ENCODE results near the gene PDCD1.

The PDCD1 gene

DNA sequence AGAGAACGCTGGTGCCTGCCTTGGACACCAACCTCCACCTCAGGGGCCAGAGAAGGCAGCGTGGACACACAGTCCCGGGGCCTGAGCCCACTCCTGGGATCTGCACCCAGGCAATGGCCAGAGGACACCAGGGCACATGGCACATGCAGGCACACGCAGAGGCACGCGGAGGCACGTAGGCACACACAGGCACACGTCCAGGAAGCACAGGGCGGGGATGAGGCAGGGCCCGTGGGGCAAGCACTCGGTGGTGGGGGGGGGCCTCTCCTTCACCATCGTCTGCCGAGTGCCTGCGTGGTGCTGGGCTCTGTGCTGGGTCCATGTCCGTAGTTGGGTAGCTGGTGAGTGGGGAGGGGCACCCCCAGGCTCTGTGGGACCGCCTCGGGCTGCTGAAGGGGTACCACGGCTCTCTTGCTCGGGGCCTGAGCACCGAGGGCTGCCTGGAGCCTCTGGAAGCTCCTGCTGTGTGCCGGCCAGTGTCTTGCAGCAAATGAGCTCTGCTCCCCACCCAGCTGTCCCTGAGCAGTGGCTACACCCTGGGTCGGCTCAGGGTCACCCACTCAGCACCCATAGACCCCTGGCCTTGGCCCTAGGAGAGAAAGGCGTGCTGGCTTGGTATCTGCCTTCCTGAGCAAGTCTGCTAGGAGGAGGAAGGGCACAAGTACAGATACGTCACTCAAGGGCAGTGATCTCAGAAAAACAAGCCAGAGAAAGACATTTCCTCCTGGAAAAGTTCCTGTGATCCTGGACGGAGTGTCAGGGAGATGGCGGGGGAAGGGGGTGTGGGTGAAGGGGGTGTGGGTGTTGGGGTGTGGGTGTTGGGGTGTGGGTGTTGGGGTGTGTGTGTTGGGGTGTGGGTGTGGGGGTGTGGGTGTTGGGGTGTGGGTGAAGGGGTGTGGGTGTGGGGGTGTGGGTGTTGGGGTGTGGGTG lies 37.3 kb upstream of the PDCD1 start:
- peak; percentile 58 for DNase-seq (ENCODE audit: low read depth, low spot score)

DNA sequence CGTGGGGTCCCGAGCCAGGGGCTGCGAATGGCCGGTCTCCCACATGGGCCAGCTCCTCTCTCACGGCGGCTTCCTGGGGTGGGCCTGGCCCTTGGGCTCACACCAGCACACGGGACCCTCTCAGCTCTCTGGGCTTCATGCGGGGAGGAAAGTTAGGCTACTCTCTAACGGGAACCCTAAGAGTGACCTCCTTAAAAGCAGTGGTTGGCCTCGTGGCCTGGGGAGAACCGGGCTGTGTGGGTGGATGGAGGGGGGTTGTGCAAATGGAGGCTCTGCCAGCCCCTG lies 36.7 kb upstream of the PDCD1 start:
- no peak for DNase-seq (ENCODE audit: low read depth, low spot score)

DNA sequence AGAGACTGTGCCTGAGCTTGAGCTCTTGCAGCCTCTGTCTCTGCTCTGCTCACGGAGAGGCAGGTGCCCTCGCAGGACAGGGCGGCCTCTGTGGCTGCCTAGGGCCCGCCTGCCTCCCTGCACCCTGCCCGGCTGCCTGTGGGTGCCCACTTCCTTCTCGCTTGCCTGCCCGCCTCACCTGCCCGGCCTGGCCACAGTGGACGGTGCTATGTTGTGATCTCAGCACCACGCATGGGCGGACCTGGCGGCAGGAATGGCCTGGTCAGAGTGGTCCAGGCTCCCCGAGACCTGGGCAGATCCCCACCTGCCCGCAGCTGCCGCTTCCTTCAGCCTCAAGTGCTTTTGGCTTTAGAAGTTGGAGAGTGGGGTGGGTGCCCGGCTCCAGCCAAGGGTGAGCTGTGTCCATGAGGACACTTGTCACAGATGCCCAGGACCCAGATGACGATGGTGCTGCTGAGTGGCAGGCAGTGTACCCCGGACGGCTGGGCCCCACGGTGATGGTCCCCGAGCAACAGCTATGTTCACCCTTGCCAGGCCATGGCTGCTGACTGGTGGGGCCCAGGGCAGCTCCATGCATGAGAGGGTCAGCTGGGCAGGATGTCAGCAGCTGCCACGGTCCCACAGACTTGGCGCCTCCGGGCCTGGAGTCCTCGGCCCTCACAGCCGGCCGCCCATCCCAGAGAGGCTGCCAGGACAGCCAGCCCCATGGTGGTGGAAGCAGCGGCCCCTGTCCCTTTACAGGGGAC lies 36.2 kb upstream of the PDCD1 start:
- DNase-seq (ENCODE audit: low read depth, low spot score): no peak

DNA sequence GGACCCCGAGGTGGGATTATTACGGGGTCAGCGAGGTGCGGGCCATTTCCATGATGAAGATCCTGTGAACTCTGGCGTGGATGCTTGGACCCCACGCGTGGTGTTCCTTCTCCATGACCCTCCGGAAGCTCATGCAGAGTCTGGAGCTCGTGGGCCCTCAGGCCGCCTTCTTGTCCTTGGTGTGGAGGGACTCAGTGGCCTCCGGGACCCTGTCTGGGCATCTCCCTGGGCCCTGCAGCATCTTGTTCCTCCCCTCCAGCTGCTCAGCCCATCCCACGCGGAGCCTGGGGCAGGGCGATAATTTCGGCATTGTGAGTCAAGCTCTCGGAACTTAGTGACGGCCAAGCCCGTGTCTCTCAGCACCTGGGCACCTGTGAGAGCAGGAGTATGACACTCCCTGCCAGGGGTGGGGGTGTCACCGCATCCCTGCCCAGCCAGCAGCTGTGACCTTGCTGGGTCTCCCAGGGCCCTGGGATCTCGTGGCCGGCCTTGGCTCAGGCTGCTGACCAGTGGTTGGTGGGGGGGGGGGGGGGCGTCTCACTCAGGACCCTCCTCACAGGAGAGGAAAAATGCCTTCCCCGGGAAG lies 35.5 kb upstream of the PDCD1 start:
- DNase-seq (ENCODE audit: low read depth, low spot score): no peak

DNA sequence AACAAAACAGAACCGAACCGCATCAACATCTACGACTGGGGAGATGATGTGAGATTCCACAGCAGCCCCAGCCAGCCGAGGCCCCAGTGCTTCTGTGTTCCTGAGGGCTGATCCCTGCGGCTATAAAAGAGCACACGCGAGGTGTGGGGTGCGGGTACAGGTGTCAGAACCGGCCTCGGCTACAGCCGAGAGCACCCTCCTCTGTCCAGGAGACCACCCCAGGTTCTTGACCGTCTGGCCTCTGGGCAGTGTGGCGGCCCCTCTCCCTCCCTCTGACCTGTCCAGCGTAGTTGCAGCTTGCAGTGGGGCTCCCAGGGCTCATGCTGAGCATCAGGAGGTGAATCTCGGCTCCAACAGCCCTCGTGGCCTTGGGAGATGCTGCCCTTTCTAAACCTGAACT lies 34.6 kb upstream of the PDCD1 start:
- no peak for DNase-seq (ENCODE audit: low read depth, low spot score)

DNA sequence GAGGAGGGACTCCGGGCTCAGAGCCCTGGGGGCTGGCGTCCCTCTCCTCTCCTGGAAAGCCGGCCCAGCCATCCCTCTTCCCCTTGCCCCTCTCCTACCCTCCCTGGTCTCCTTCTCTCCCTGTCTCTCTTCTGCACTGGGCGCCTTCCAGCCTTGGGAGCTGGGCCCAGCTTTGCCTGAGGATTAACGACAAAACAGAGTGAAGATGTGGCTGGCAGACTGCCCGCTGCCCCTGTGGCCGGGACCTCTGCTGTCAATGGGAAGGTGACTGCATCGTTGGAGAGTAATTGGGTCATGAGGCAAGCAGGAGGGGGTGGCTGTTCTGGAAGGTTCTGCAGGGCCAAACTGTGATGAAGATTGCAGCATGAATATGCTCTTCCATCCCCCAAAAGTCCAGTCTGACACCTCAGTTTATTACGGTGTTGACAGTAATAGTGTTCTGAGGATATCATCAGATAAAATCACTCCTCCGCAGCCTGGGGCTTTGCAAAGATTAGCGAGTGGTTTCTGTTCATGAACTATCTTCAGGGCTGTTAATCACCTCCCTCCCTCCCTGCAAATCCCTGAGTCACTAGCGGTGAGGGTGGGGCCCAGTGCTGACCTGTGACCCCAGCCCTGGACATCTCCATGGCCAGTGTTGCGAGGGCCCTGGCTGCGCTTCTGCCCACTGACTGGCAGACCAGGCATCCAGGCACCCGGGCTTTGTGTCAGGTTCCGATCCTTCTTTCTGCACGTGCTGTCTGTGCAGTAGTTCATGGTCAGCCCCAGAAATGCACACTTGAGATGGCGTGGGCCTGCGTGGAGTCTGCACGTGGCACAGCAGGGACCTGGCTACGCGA lies 33.8 kb upstream of the PDCD1 start:
- no peak for DNase-seq (ENCODE audit: low read depth, low spot score)

DNA sequence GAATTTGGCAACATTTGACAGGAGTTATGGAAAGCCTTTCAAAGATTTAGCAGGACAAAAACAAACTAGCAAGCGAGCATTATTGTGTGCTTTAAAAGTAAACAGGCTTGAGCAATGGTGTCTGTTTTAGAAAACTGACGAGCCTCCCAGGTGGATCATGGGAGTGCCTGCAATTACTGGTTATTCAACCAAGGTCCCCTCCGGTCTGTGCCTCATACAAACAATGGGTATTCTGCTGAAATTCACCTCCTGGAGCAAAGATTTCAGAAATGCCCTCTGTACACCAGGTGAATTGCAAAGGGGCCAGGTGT lies 33.2 kb upstream of the PDCD1 start:
- DNase-seq (ENCODE audit: low read depth, low spot score): no peak

DNA sequence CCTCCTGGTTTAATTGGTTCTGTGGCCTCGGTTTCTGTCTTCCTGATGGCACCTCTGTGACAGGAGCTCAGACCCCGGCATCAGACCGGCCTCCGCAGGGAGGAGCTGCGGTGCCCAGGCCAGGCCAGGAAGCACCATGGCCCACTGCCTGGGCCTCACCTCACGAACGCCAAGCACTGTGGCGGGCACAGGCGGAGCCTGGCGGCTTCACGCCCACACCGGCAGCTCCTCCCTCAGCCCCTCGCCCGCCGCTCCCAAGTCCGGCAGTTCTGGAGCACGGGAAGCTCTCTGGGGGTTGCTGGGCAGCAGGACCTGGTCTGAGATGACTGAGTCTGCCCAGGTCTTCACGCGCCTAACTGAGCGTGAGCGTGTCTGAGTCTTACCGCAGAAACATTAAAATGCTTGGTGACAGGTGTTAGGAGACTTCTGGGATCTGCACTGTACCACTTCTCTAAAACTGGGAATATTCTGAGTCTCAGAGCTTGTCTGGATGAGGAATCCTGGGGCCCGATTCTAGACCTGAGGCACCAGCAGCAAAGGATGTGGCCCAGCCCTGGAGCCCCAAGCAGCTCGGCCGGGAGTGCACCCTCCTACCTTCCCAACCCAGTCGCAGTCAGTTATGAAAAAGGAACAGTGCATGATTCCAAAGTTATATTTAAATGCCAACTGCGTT lies 32.8 kb upstream of the PDCD1 start:
- DNase-seq (ENCODE audit: low read depth, low spot score): no peak

DNA sequence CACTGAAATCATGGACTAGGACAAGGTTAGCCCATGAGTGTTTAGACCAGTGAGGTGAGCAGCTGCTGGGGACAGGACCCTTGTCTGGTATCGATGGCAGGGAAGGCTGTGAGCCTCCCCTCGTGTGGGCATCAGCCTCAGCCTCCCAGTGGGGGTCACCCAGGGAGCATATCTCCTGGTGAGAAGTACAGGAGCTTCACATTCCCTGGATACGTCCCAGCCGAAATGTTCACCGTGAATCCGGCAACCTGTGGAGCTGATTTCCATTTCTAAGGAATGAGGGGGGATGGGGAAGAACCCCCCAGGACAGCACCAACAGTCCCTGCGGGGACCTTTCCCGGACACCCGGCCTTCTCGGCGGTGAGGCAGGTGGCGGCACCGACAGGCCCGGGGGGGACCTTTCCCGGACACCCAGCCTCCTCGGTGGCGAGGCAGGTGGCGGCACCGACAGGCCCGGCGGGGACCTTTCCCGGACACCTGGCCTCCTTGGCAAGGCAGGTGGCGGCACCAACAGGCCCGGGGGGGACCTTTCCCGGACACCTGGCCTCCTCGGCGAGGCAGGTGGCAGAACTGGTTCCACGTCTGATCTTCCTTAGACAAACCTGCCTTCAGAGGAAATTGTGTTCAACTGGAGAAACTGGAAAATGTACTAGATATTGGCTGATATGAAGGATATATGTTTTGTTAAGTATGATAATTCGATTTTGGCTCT lies 32.0 kb upstream of the PDCD1 start:
- DNase-seq (ENCODE audit: low read depth, low spot score): no peak

DNA sequence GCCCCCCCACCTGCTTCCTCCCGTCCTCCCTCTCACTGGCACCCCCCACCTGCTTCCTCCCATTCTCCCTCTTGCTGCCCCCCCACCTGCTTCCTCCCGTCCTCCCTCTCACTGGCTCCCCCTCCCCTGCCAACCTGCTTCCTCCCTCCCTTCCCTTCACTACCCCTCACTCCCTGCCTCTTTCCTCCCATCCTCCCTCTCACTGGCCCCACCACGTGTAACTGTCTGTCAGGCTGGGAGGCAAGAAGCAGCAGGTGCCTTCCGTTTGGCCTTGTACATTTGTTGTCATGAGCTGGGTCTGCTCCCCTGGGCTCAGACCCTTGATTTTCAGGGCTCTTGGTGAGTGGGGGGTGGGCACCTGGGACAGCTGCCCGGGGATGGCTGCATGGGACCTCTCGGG lies 29.9 kb upstream of the PDCD1 start:
- DNase-seq (ENCODE audit: low read depth, low spot score): no peak

DNA sequence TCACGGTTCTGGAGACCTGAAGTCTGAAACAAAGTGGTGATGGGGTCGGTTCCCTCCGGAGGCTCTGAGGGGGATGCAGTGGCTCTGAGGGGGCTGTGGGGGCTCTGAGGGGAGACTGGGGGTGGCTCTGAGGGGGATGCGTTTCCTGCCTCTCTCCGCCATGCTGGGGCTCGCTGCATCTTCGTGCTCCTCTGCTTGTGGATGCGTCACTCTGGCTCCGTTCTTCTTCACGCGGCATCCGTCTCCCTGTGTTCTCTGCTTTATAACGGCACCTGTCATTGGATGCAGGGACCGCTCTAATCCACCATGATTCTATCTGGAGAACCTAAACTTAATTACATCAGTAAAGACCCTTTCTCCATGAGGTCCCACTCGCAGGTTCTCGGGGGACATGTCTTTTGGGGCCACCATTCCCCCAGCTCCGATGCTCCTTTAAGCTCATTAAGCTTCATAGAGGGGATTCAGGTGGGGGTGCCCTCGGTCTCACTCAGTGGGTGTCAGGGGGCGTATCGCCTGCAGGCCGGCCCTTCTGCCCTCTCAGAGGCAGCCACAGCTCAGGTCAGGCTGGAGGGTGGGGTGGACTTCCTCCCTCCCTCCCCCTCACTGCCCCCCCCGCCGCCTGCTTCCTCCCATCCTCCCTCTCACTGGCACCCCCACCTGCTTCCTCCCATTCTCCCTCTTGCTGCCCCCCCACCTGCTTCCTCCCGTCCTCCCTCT lies 29.3 kb upstream of the PDCD1 start:
- DNase-seq (ENCODE audit: low read depth, low spot score): no peak

DNA sequence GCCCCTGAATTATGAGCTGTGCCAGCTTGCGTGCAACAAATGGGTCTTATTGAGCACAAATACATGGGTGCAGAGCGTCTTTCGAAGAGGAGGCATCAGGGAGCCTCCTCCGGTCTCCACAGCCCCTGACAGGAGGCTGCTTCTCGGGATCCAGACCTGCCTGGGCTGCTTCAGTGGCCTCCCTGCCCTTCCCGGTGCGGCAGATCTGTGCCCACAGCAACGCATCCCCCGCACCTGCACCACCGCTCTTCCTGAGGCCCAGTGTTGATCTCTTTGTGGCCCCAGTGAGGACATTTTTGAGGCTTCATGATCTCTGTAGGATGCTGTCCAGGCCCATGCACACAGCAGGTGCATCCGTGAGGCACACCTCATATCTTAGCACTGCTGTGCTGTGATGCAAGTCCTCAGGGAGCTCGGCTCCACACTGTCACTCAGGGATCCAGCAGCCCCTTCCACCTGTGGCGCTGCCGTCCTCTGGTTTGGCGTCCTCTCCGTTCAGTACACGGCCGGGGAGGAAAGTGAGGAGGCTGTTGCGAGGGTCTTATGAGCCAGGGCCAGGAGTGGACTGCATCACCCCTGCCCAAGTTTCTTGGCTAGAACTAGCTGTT lies 28.2 kb upstream of the PDCD1 start:
- no peak for DNase-seq (ENCODE audit: low read depth, low spot score)

DNA sequence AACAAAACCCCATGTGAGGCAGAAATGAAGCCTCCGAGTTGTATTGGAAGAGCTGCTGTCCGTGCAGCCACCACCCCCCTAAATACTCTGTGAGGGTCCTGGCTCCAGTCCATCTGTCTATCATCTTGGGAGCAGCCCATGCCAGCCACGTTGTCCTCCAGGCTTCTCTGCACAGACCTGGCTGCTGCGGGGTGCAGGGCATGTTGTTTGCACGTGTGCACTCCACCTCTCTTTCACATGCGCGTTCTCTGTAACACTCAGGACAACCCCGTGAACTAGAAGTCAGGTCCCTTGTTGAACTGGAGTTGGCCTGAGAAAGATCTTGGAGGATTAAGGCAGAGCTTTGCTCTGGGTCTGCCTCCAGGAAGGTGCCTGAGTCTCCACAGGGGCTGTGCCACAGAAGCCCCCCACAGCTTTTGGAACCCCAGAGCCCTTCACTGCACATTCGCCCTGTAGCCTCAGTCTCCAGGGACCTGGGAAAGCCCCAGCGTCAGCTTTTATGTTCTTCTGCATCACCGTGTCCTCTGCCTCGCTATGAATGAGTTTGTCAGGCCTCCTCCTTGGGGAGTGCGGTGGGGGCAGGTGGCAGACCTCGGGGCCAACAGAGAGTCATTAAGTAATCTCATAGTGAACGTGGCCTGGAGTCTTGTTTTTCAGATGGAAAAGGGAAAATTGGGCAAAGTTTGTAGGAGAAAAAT lies 27.4 kb upstream of the PDCD1 start:
- no peak for DNase-seq (ENCODE audit: low read depth, low spot score)

DNA sequence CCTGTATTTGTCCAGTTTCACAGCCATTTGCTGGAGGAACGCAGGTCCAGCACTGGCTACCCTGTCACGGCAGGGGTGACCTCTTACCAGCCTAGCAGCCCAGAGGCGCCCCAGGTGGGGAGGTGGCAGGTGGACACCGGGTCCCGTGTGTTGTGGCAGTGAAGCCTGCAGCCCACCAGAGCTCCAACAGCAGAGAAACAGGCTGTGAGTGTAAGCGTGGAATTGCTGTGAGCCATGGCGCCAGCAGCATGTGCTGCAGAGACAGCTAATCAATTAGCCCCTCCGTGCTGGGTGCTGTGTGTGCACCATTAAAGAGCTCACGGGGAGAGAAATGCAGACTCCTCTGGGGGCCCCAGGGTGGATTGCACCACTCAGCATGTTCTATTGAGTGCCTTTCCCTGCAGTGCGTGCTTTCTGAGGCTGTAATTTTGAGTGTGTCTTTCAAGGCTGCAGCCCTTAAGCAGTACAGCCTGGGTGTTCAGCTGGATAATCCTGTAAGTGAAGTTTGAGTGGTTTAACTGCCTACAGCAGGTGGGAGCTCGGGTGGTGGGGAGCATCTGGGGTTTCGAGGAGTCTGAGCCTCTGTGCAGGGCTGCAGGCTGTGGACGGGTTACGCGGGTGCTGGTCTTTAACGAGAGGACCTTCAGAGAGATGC lies 26.7 kb upstream of the PDCD1 start:
- no peak for DNase-seq (ENCODE audit: low read depth, low spot score)

DNA sequence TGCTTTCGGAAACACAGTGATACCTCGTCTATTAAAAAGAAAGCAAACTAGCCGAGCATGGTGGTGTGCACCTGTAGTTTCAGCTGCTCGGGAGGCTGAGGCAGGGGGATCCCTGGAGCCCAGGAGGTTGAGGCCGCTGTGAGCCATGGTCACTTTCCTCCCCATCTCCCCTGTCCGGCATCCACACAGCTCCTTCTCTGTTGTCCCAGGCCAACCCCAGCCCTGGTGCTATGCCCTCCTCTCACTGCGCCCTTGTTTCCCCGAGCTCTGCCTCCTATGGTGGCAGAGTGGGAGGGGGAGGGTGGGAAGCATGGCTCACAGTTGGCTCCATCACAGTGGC lies 26.2 kb upstream of the PDCD1 start:
- no peak for DNase-seq (ENCODE audit: low read depth, low spot score)

DNA sequence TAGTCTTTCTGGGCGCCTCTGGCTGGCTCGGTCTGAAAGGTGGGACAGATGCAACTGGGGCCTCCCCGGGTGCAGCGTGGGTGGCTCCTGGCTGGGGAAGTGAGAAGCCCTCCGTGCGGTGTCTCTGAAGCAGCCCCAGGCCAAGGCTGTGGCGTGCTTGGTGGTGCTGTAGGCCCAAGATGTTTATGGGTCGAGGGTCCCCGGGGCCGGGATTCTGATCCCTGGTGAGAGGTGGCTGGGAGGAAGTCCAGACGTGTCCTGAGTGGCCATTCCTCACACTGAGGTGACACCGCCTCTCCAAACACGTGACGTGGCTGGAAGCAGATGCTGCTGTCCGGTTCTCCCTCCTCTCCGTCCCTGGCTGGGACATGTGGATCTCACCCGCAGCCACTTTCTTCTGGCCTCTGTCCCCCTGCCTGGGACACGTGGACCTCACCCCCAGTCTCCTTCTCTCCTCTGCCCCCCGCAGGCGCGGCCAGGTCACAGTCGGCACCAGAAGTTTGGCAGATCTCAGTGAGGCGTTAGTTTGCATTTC lies 23.5 kb upstream of the PDCD1 start:
- DNase-seq (ENCODE audit: low read depth, low spot score): no peak

DNA sequence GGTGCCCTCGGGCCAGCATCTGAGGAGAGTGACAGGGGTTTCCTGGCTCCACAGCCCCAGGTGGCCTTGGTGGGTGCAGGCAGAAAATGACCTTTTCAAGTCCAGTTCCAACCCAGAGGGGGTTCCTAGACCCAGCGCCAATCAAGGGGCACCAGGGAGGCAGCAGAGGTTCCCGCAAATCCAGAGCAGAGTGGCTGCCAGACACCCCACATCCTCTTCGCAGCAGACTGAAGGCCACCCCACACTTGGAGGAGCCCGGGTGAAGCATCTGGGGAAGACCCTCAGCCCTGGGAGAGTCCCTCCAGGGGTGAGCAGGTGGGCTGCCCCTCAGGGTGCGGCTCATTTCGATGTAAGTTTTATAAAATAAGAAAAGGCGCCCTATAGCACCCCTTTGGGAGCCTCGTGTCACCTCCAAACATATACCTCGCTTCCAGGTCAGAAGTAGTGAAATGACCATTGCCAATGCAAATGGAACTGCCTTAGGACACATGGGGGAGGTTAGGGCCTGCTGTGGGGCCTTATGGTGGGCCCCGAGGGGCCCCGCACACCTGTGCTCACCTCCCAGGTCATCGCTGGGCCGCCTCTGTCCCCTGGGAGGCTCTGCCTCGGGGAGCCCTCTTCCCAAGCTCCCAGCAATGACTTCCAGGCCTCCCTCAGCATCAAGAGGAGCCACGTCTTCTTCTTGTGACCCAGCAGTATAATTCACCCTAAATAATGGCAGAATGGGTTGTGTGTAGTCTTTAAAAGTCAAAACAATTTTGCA lies 21.8 kb upstream of the PDCD1 start:
- no peak for DNase-seq (ENCODE audit: low read depth, low spot score)

DNA sequence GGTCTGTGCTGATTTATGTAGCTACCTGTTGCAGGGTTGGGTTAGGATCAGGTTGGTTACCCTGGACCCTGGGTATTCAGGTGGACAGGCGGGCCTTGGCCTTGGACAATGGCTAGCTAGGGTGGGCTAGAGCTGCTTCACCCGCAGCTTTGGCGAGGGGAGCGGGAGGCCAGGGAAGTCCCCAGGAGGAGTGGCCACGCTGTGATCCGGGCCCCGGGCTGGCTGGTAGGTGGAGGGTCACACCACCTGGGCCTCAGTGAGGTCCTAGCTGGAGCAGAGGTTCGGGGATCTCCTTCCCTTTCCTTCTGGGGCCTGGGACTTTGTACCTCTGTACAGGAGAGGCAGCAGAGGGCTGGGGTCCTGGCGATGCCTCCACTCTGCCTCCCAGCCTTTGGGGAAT lies 20.6 kb upstream of the PDCD1 start:
- no peak for DNase-seq (ENCODE audit: low read depth, low spot score)

Data from astrocyte of the hippocampus (primary cell).